Tibial nerve (tissue), 4 donors: Measurements from ENCODE around the gene BIRC2. TPM values are rescaled to one million over a fixed set of nuclear protein-coding genes. Genes with fewer than 3 reads are reported as not detected.

Experiments
- DNase-seq, 2 donors: peaks; one replicate each; pipeline ENCODE4 v3.0.0-alpha.2; 2019; ENCODE audit warnings: low spot score in 2 of 2
- H3K27ac ChIP-seq, 4 donors: fragments of 200-600 bp; sonication (generic) in 3 of 4; one replicate each; pipeline ENCODE4 v1.5.1; 2017 to 2019; ENCODE audit warnings: mild to moderate bottlenecking in 1 of 4
- H3K27me3 ChIP-seq, 2 donors: fragments of 200-600 bp; sonication (generic) in 1 of 2; one replicate each; pipeline versions ENCODE4 v1.5.1 to v1.6.0; 2017 to 2019
- H3K36me3 ChIP-seq, 3 donors: fragments of 200-600 bp; sonication (generic); one replicate each; pipeline ENCODE4 v1.5.1; 2018 to 2019
- H3K4me1 ChIP-seq, 4 donors: fragments of 200-600 bp; sonication (generic) in 3 of 4; one replicate each; pipeline ENCODE4 v1.5.1; 2017 to 2019
- H3K4me3 ChIP-seq, 4 donors: fragments of 200-600 bp; sonication (generic) in 3 of 4; one replicate each; pipeline ENCODE4 v1.5.1; 2017 to 2019; ENCODE audit warnings: mild to moderate bottlenecking in 1 of 4, moderate library complexity in 1 of 4
- H3K9me3 ChIP-seq, 4 donors: fragments of 200-600 bp; sonication (generic) in 3 of 4; one replicate each; pipeline ENCODE4 v1.5.1; 2017 to 2019
- CTCF ChIP-seq, 5 experiments: fragments of 200-600 bp in 3 of 5; fragments of 450-650 bp in 2 of 5; sonication (generic) in 3 of 5; IDR thresholded peaks; one replicate each; pipeline ENCODE4 v1.5.1; 2016 to 2019; ENCODE audit warnings: antibody characterized with exemption in 5 of 5, mild to moderate bottlenecking in 3 of 5, moderate library complexity in 2 of 5
- EP300 ChIP-seq, 2 donors: sonication (generic); formaldehyde crosslinking; IDR thresholded peaks; one replicate each; pipeline ENCODE4 v1.6.1; 2017; ENCODE audit warnings: antibody characterized with exemption in 2 of 2, mild to moderate bottlenecking in 1 of 2
- POLR2A ChIP-seq, 2 donors: fragments of 450-650 bp; IDR thresholded peaks; one replicate each; pipeline ENCODE4 v1.6.1; 2017; ENCODE audit warnings: antibody characterized with exemption in 2 of 2, mild to moderate bottlenecking in 2 of 2, moderate library complexity in 2 of 2
- WGBS, 2 donors: methylation state at CpG; one replicate each; pipeline ENCODE4 v1.1.5; 2018; 5-methylcytosine and 5-hydroxymethylcytosine counted together
- total RNA-seq, 4 donors: library from RNA; depleted of rRNA; stranded (reverse); fragments of >200 nt; gene quantifications; one replicate each; pipeline ENCODE4 v1.1.0, GENCODE V29; 2016

BIRC2 gene
- total RNA-seq, 4 donors from 2014 or later = 39.0 to 74.5 (median 51.4) TPM

- TF ChIP-seq EP300 (IDR thresholded peaks at IDR 0.05) (peak; percentile 23 to 65), CTCF (IDR thresholded peaks at IDR 0.05) (no peak), POLR2A (IDR thresholded peaks at IDR 0.05) (no peak)
- Histone ChIP-seq H3K36me3 (no peaks in the 10 kb centered on the region), H3K4me3 (peak overlapping the region in 3 of 4 donors; percentile 16 to 33 (median 16)), H3K27me3 (no peaks in the 10 kb centered on the region), H3K27ac (peak overlapping the region; percentile 77 to 92 (median 85)), H3K9me3 (no peaks in the 10 kb centered on the region), H3K4me1 (peaks cover 0 to 33% (median 13%) of the 10 kb centered on the region in 4 donors)
- 23 to 32% methylated on average over 2 of the region's 2 CpGs for WGBS, 2 donors
- no peak for DNase-seq
These were observed 34.3 kb upstream of the BIRC2 start for GRCh38 chr11:102312667-102313066.

GRCh38 chr11:102313238-102313940 lies 33.6 kb upstream of the BIRC2 start:
- DNase-seq = no peak
- Histone ChIP-seq H3K27me3 (no peaks in the 10 kb centered on the region), H3K4me3 (peak overlapping the region in 3 of 4 donors; percentile 16 to 33 (median 16)), H3K4me1 (peaks cover 0 to 39% (median 13%) of the 10 kb centered on the region in 4 donors), H3K36me3 (no peaks in the 10 kb centered on the region), H3K9me3 (no peaks in the 10 kb centered on the region), H3K27ac (peak overlapping the region; percentile 77 to 92 (median 85))
- WGBS, 2 donors = 15 to 26% methylated on average over 4 of the region's 4 CpGs
- no peak for TF ChIP-seq EP300 (IDR thresholded peaks at IDR 0.05)

GRCh38 chr11:102314784-102315183 lies 32.2 kb upstream of the BIRC2 start:
- Histone ChIP-seq H3K4me3 (no peak overlapping the region), H3K4me1 (peaks cover 0 to 44% (median 14%) of the 10 kb centered on the region in 4 donors), H3K9me3 (no peaks in the 10 kb centered on the region), H3K27me3 (no peaks in the 10 kb centered on the region), H3K36me3 (no peaks in the 10 kb centered on the region), H3K27ac (peak overlapping the region; percentile 77 to 92 (median 85))
- WGBS, 2 donors = 81 to 83% methylated on average over 2 of the region's 2 CpGs
- TF ChIP-seq CTCF (IDR thresholded peaks at IDR 0.05) (no peak), EP300 (IDR thresholded peaks at IDR 0.05) (no peak), POLR2A (IDR thresholded peaks at IDR 0.05) (no peak)
- no peak for DNase-seq

- H3K27me3 ChIP-seq = no peaks in the 10 kb centered on the region
- peak overlapping the region; percentile 78 to 91 (median 89) for H3K27ac ChIP-seq
- peak overlapping the region in 1 of 4 donors; percentile 66 for H3K4me3 ChIP-seq
- TF ChIP-seq POLR2A (IDR thresholded peaks at IDR 0.05) (no peak), CTCF (IDR thresholded peaks at IDR 0.05) (no peak), EP300 (IDR thresholded peaks at IDR 0.05) (no peak)
- H3K4me1 ChIP-seq = peaks cover 0 to 59% (median 28%) of the 10 kb centered on the region in 4 donors
- no peak for DNase-seq
- no peaks in the 10 kb centered on the region for H3K9me3 ChIP-seq
- no peaks in the 10 kb centered on the region for H3K36me3 ChIP-seq
- WGBS, 2 donors = 82 to 84% methylated on average over 4 of the region's 4 CpGs
These were observed 30.6 kb upstream of the BIRC2 start for GRCh38 chr11:102316346-102316904.

GRCh38 chr11:102317099-102317767 lies 29.8 kb upstream of the BIRC2 start, which contains the start of gene BIRC3:
Gene BIRC3 (plus strand): TSS chr11:102317484. CDS start chr11:102324510, 7,026 bp downstream.
- peaks cover 0 to 63% (median 31%) of the 10 kb centered on the region in 4 donors for H3K4me1 ChIP-seq
- no peaks in the 10 kb centered on the region for H3K36me3 ChIP-seq
- peak within 1 kb of the TSS; percentile 48 to 66 (median 56) for H3K4me3 ChIP-seq
- no peaks in the 10 kb centered on the region for H3K9me3 ChIP-seq
- WGBS, 2 donors = 1% methylated on average over 29 to 34 of the region's 34 CpGs
- peak; percentile 61 to 80 for DNase-seq
- TF ChIP-seq EP300 (IDR thresholded peaks at IDR 0.05) = peak; percentile 60 to 96
- TF ChIP-seq POLR2A (IDR thresholded peaks at IDR 0.05) = peak; percentile 42 to 87
- peak; percentile 21 to 75 (median 40) for TF ChIP-seq CTCF (IDR thresholded peaks at IDR 0.05)
- no peaks in the 10 kb centered on the region for H3K27me3 ChIP-seq
- H3K27ac ChIP-seq = peak within 1 kb of the TSS; percentile 78 to 91 (median 89)
